ENCODE measurements around the gene SBF2. TPM values are rescaled to one million over a fixed set of nuclear protein-coding genes. Genes with fewer than 3 reads are reported as not detected.

The SBF2 gene
- total RNA-seq, 1 donor from 2014 or later = 30.7 TPM

DNA sequence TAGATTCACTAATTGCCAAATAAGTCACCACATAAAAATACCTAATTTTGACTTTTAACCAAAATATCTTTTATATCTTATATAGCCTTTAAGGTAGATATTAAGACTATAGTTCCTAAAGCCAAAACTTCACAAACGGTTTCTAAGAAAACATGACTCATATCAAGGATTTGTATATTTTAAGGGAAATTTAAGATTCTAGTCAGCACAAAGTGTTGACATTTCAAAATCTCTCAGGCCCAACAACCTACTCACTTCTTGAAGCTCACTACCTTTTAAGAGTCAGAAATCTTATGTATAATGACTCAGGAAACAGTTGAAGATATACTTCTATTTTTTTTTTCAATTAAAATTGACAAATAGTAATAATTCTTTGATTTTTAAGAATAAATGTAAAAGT is 221.9 kb downstream of the SBF2 start:
- DNase-seq = no peak
- no peak overlapping the region for H3K27ac Mint-ChIP-seq (ENCODE audit: unreplicated experiment)
- peaks cover 4% of the 10 kb centered on the region for H3K36me3 Mint-ChIP-seq (ENCODE audit: unreplicated experiment)
- no peaks in the 10 kb centered on the region for H3K4me1 Mint-ChIP-seq (ENCODE audit: low read depth, unreplicated experiment)
- H3K4me3 Mint-ChIP-seq (ENCODE audit: unreplicated experiment) = no peak overlapping the region
- H3K27me3 Mint-ChIP-seq (ENCODE audit: unreplicated experiment) = no peaks in the 10 kb centered on the region
- TF ChIP-seq CTCF (IDR thresholded peaks at IDR 0.05; ENCODE audit: partially characterized antibody, unreplicated experiment) = no peak
- H3K9me3 Mint-ChIP-seq (ENCODE audit: unreplicated experiment) = peaks cover 2% of the 10 kb centered on the region

DNA sequence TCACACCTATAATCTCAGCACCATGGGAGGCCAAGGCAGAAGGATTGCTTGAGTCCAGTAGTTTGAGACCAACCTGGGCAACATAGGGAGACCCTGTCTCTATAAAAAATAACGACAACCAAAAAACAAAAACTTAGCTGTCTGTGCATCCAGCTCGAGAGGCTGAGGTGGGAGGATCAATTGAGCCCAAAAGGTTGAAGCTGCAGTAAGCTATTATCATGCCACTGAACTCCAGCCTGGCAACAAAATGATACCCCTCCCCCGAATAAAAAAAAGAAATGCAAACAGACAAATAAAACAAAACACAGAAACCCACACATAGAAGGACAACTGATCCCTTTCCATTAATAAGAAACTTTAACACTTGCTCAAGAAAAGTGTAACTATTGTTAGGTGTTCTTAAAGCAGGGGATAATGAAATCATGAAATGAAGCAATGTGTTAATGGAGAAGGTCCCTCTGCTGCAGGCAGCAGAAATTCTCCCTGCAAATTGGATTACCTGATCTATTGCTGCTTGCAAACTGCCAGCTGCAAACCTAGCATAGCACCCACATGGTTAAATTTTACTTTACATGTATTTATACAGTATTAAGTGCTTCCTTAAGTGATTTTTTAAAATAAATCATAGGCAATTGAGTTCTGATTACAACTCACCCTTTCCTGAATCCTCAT is 226.3 kb downstream of the SBF2 start:
- TF ChIP-seq CTCF (IDR thresholded peaks at IDR 0.05; ENCODE audit: partially characterized antibody, unreplicated experiment) = no peak
- peaks cover 4% of the 10 kb centered on the region for H3K36me3 Mint-ChIP-seq (ENCODE audit: unreplicated experiment)
- no peak overlapping the region for H3K27ac Mint-ChIP-seq (ENCODE audit: unreplicated experiment)
- H3K4me3 Mint-ChIP-seq (ENCODE audit: unreplicated experiment) = no peak overlapping the region
- peaks cover 2% of the 10 kb centered on the region for H3K9me3 Mint-ChIP-seq (ENCODE audit: unreplicated experiment)
- no peaks in the 10 kb centered on the region for H3K4me1 Mint-ChIP-seq (ENCODE audit: low read depth, unreplicated experiment)
- no peaks in the 10 kb centered on the region for H3K27me3 Mint-ChIP-seq (ENCODE audit: unreplicated experiment)
- no peak for DNase-seq

DNA sequence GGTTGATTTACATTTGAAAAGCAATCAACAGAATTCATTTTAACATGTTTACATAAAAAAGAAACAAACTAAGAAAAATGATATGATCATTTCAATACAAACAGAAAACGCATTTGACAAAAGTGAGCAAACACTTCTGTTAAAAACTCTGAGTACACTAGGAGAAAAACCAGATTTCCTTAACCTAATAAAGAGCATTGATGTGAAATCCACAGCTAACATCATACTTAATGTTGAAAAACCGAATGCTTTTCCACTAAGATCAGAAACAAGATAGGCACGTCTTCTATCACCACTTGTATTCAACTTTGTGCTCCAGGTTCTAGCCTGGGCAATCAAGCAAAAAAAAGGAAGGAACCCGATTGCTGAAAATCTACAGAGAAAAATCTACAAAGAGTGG is 227.6 kb downstream of the SBF2 start:
- H3K4me1 Mint-ChIP-seq (ENCODE audit: low read depth, unreplicated experiment) = no peaks in the 10 kb centered on the region
- H3K27ac Mint-ChIP-seq (ENCODE audit: unreplicated experiment) = no peak overlapping the region
- TF ChIP-seq CTCF (IDR thresholded peaks at IDR 0.05; ENCODE audit: partially characterized antibody, unreplicated experiment) = no peak
- peaks cover 2% of the 10 kb centered on the region for H3K9me3 Mint-ChIP-seq (ENCODE audit: unreplicated experiment)
- no peaks in the 10 kb centered on the region for H3K27me3 Mint-ChIP-seq (ENCODE audit: unreplicated experiment)
- H3K4me3 Mint-ChIP-seq (ENCODE audit: unreplicated experiment) = no peak overlapping the region
- no peak for DNase-seq
- H3K36me3 Mint-ChIP-seq (ENCODE audit: unreplicated experiment) = peaks cover 4% of the 10 kb centered on the region

DNA sequence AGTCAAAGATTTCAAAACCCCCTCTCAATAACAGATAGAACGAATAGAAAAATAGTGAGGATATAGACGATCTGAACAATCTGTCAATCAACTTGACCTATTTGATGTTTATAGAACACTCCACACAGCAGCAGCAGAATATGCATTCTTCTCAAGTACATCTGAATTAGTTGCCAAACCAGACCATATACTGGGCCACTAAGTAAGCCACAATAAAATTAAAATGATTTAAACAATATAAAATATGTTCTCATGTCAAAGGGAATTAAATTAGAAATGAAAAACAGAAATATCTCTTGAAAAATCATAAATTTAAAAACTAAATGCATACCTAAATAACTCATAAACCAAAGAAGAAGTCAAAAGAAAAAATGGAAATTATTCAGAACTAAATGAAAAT is 229.2 kb downstream of the SBF2 start:
- no peak overlapping the region for H3K4me3 Mint-ChIP-seq (ENCODE audit: unreplicated experiment)
- no peaks in the 10 kb centered on the region for H3K27me3 Mint-ChIP-seq (ENCODE audit: unreplicated experiment)
- no peaks in the 10 kb centered on the region for H3K36me3 Mint-ChIP-seq (ENCODE audit: unreplicated experiment)
- H3K27ac Mint-ChIP-seq (ENCODE audit: unreplicated experiment) = no peak overlapping the region
- DNase-seq = no peak
- no peaks in the 10 kb centered on the region for H3K9me3 Mint-ChIP-seq (ENCODE audit: unreplicated experiment)
- no peak for TF ChIP-seq CTCF (IDR thresholded peaks at IDR 0.05; ENCODE audit: partially characterized antibody, unreplicated experiment)
- no peaks in the 10 kb centered on the region for H3K4me1 Mint-ChIP-seq (ENCODE audit: low read depth, unreplicated experiment)

- TF ChIP-seq CTCF (IDR thresholded peaks at IDR 0.05; ENCODE audit: partially characterized antibody, unreplicated experiment) = no peak
- Mint-ChIP-seq H3K36me3 (ENCODE audit: unreplicated experiment) (no peaks in the 10 kb centered on the region), H3K4me3 (ENCODE audit: unreplicated experiment) (no peak overlapping the region), H3K4me1 (ENCODE audit: low read depth, unreplicated experiment) (no peaks in the 10 kb centered on the region), H3K27me3 (ENCODE audit: unreplicated experiment) (peaks cover 2% of the 10 kb centered on the region), H3K27ac (ENCODE audit: unreplicated experiment) (no peak overlapping the region), H3K9me3 (ENCODE audit: unreplicated experiment) (no peaks in the 10 kb centered on the region)
- DNase-seq = no peak
Measured at GRCh38 chr11:10058356-10058755, 235.7 kb downstream of the SBF2 start.

Data from glutamatergic neuron (in vitro differentiated cells).